OCI-LY7 (cell line): ENCODE results near the gene ZNF649. TPM values are rescaled to one million over a fixed set of nuclear protein-coding genes. Genes with fewer than 3 reads are reported as not detected.

Source experiments
- BruUV-seq: library from RNA; stranded (reverse); fragments of 400-500 nt; replicated peaks from 2 replicates; lab custom pipeline; 2021; lab: Mats Ljungman, UMichigan
- CTCF ChIA-PET: fragments of 300-600 bp; sonication (Branson Sonifier 250); formaldehyde crosslinking; loops from one replicate; lab custom pipeline; 2022; ENCODE audit warnings: antibody characterized with exemption; ENCODE audit not compliant: unreplicated experiment; lab: Charles Lee
- POLR2A ChIA-PET: fragments of 300-600 bp; sonication (Branson Sonifier 250); formaldehyde crosslinking; loops from one replicate; lab custom pipeline; 2022; ENCODE audit warnings: antibody characterized with exemption; lab: Charles Lee
- DNase-seq: peaks from one replicate; pipeline ENCODE4 v3.0.0-alpha.2; 2015; ENCODE audit warnings: low spot score
- H2AFZ ChIP-seq: fragments of 200-600 bp; sonication (generic), shearing (Covaris generic); 2 replicates; pipeline ENCODE4 v1.6.1; 2014; ENCODE audit warnings: mild to moderate bottlenecking, antibody characterized with exemption, low read length, moderate library complexity
- H3K27ac ChIP-seq: fragments of 200-600 bp; sonication (generic); 2 replicates; pipeline ENCODE4 v1.5.1; 2014; ENCODE audit warnings: mixed run types, low read depth, mild to moderate bottlenecking, moderate library complexity, low read length, inconsistent platforms; ENCODE audit not compliant: poor library complexity, severe bottlenecking
- H3K36me3 ChIP-seq: fragments of 200-600 bp; sonication (generic); 2 replicates; pipeline ENCODE4 v1.6.1; 2014; ENCODE audit warnings: mild to moderate bottlenecking, antibody characterized with exemption, low read length, moderate library complexity, mixed read lengths; ENCODE audit not compliant: insufficient read depth
- H3K4me1 ChIP-seq: fragments of 200-600 bp; sonication (generic); 2 replicates; pipeline ENCODE4 v1.5.1; 2014; ENCODE audit warnings: mild to moderate bottlenecking, low read length; ENCODE audit not compliant: insufficient read depth, poor library complexity, severe bottlenecking
- H3K4me2 ChIP-seq: fragments of 200-600 bp; sonication (generic); 2 replicates; pipeline ENCODE4 v1.6.1; 2014; ENCODE audit warnings: mild to moderate bottlenecking, low read length
- H3K4me3 ChIP-seq: fragments of 200-600 bp; sonication (generic); 2 replicates; pipeline ENCODE4 v1.5.1; 2014; ENCODE audit warnings: mild to moderate bottlenecking, low read depth, low read length; ENCODE audit not compliant: poor library complexity, severe bottlenecking
- H3K79me2 ChIP-seq: fragments of 200-600 bp; sonication (generic); 2 replicates; pipeline ENCODE4 v1.6.1; 2016; ENCODE audit warnings: low read depth, mild to moderate bottlenecking, low read length, moderate library complexity, mixed read lengths; ENCODE audit not compliant: insufficient read depth
- H3K9me2 ChIP-seq: fragments of 200-600 bp; sonication (generic); 2 replicates; pipeline ENCODE4 v1.6.1; 2016; ENCODE audit warnings: mild to moderate bottlenecking, low read length, mixed read lengths; ENCODE audit not compliant: insufficient read depth
- H3K9me3 ChIP-seq: fragments of 200-600 bp; sonication (generic); 2 replicates; pipeline ENCODE4 v1.6.1; 2014; ENCODE audit warnings: mild to moderate bottlenecking, mixed run types, low read length, mixed read lengths
- H4K20me1 ChIP-seq: fragments of 200-600 bp; sonication (generic); 2 replicates; pipeline ENCODE4 v1.6.1; 2014; ENCODE audit warnings: mild to moderate bottlenecking, antibody characterized with exemption, low read length, moderate library complexity, mixed read lengths; ENCODE audit not compliant: insufficient read depth
- EZH2phosphoT487 ChIP-seq: fragments of 200-600 bp; sonication (generic); IDR thresholded peaks from 2 replicates; pipeline ENCODE4 v1.6.1; 2018; ENCODE audit warnings: low read depth, borderline replicate concordance, mild to moderate bottlenecking, mixed run types, antibody characterized with exemption, low read length, moderate library complexity, mixed read lengths
- intact Hi-C: fragments of 100-400 bp; cut with micrococcal nuclease; formaldehyde crosslinking; loops from one replicate; pipeline ENCODE4 v1.10.0; 2022; ENCODE audit not compliant: unreplicated experiment
- total RNA-seq, 2 experiments: library from RNA; depleted of rRNA in 1 of 2; stranded (reverse); fragments of >200 nt in 1 of 2; shearing (Covaris generic) in 1 of 2; gene quantifications; 2 replicates each; pipeline ENCODE4 v1.2.3, GENCODE V29; 2014 to 2022
- TF ChIP-seq, protein P1 (sequence below): fragments of 200-600 bp; sonication (generic); conservative IDR thresholded peaks from 2 replicates; pipeline ENCODE4 v1.5.1; 2014; ENCODE audit warnings: mild to moderate bottlenecking, antibody characterized with exemption, low read length, moderate library complexity, mixed read lengths

ZNF649 gene
- total RNA-seq, 2 experiments from 2014 or later, result 2.4 to 5.9 TPM

DNA sequence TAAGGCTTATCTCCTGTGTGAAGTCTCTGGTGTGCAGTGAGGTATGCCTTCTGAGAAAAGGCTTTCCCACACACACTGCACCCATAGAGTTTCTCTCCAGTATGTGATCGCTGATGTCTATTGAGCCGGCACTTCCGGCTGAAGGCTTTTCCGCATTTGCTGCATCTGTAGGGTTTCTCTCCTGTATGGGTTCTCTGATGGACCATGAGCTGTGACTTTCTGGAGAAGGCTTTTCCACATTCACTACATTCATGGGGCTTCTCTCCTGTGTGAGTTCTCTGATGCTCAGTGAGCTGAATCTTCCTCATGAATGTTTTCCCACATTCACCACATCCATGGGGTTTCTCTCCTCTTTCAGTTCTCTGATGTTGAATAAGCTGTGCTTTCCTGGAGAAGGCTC, 31.7 kb downstream of the ZNF649 start:
- Histone ChIP-seq H3K9me3 (peaks cover 8% of the 10 kb centered on the region), H3K9me2 (no peaks in the 10 kb centered on the region), H3K4me1 (no peaks in the 10 kb centered on the region), H3K4me3 (no peak overlapping the region), H3K4me2 (no peak overlapping the region), H4K20me1 (no peaks in the 10 kb centered on the region), H3K79me2 (no peaks in the 10 kb centered on the region), H2AFZ (no peak overlapping the region), H3K36me3 (peaks cover 43% of the 10 kb centered on the region), H3K27ac (no peak overlapping the region)
- ChIA-PET POLR2A (no interaction called here), CTCF (no interaction called here)
- BruUV-seq, result no TSS peak
- intact Hi-C loops, result no loop called here
- DNase-seq, result no peak
- no peak for TF ChIP-seq EZH2phosphoT487
- TF ChIP-seq, protein P1, sequence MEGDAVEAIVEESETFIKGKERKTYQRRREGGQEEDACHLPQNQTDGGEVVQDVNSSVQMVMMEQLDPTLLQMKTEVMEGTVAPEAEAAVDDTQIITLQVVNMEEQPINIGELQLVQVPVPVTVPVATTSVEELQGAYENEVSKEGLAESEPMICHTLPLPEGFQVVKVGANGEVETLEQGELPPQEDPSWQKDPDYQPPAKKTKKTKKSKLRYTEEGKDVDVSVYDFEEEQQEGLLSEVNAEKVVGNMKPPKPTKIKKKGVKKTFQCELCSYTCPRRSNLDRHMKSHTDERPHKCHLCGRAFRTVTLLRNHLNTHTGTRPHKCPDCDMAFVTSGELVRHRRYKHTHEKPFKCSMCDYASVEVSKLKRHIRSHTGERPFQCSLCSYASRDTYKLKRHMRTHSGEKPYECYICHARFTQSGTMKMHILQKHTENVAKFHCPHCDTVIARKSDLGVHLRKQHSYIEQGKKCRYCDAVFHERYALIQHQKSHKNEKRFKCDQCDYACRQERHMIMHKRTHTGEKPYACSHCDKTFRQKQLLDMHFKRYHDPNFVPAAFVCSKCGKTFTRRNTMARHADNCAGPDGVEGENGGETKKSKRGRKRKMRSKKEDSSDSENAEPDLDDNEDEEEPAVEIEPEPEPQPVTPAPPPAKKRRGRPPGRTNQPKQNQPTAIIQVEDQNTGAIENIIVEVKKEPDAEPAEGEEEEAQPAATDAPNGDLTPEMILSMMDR, result no peak

DNA sequence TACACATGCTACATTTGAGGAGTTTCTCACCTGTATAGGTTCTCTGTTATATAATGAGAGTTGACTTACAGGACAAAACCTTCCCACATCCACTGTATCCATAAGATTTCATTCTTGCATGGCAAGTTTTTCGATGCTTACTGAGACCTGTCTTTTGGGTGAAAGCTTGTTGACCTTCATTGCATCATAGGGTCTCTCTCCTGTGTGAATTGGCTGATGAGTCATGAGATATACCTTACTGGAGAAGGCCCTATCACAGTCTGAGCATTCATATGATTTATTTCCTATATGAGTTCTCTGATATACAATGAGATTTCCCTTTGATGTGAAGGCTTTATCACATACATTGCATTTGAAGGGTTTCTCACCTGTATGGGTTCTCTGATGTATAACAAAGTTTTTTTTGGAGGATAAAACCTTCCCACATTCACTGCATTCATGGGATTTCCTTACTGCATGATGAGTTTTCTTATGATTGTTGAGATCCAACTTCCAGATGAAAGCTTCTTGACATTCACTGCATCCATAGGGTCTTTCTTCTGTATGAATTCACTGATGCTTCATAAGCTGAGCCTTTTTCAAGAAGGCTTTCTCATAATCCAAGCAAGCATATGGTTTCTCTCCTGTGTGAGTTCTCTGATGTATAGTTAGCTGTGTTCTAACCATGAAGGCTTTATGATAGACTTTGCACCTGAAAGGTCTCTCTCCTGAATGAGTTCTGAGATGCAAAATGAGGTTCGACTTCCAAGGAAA, 42.8 kb downstream of the ZNF649 start:
- intact Hi-C loops, result no loop called here
- H3K36me3 ChIP-seq, result peaks cover 4% of the 10 kb centered on the region; the same call in 1 of the 2 replicates
- POLR2A ChIA-PET, result no interaction called here
- H3K9me2 ChIP-seq, result no peaks in the 10 kb centered on the region
- no peaks in the 10 kb centered on the region for H4K20me1 ChIP-seq
- H3K27ac ChIP-seq, result no peak overlapping the region
- no peak overlapping the region for H2AFZ ChIP-seq
- TF ChIP-seq, protein P1, result no peak
- TF ChIP-seq EZH2phosphoT487, result no peak
- no TSS peak for BruUV-seq
- CTCF ChIA-PET, result no interaction called here
- H3K4me2 ChIP-seq, result no peak overlapping the region
- no peaks in the 10 kb centered on the region for H3K79me2 ChIP-seq
- no peak for DNase-seq
- peaks cover 40% of the 10 kb centered on the region for H3K9me3 ChIP-seq
- H3K4me1 ChIP-seq, result no peaks in the 10 kb centered on the region
- H3K4me3 ChIP-seq, result no peak overlapping the region

Other genes with a start within 250 kb of the ZNF649 start
- gene SPACA6, start 211.7 kb downstream of the ZNF649 start, total RNA-seq (2014; rRNA removed; shearing (Covaris generic)), result 5.9 and 12.5 TPM in 2 replicates
- 2.5 and 5.1 TPM in 2 replicates for gene SPACA6, start 211.7 kb downstream of the ZNF649 start, total RNA-seq (2022)
- not detected in 2 replicates for gene HAS1, start 181.0 kb downstream of the ZNF649 start, total RNA-seq (2014; rRNA removed; shearing (Covaris generic))
- gene HAS1, start 181.0 kb downstream of the ZNF649 start, total RNA-seq (2022), result not detected in 2 replicates
- gene FPR1, start 153.1 kb downstream of the ZNF649 start, total RNA-seq (2014; rRNA removed; shearing (Covaris generic)), result not detected in 2 replicates
- gene FPR1, start 153.1 kb downstream of the ZNF649 start, total RNA-seq (2022), result not detected in 2 replicates
- not detected in 2 replicates for gene FPR2, start 143.8 kb downstream of the ZNF649 start, total RNA-seq (2014; rRNA removed; shearing (Covaris generic))
- not detected in 2 replicates for gene FPR2, start 143.8 kb downstream of the ZNF649 start, total RNA-seq (2022)
- not detected in 2 replicates for gene FPR3, start 109.9 kb downstream of the ZNF649 start, total RNA-seq (2014; rRNA removed; shearing (Covaris generic))
- not detected in 2 replicates for gene FPR3, start 109.9 kb downstream of the ZNF649 start, total RNA-seq (2022)
- gene ZNF577, start 17.1 kb downstream of the ZNF649 start, total RNA-seq (2014; rRNA removed; shearing (Covaris generic)), result 9.6 and 10.0 TPM in 2 replicates
- gene ZNF577, start 17.1 kb downstream of the ZNF649 start, total RNA-seq (2022), result 2.0 and 3.3 TPM in 2 replicates
- gene ZNF613, start 22.5 kb upstream of the ZNF649 start, total RNA-seq (2014; rRNA removed; shearing (Covaris generic)), result 4.6 and 10.0 TPM in 2 replicates
- gene ZNF613, start 22.5 kb upstream of the ZNF649 start, total RNA-seq (2022), result 3.9 and 4.5 TPM in 2 replicates
- 3.1 and 5.2 TPM in 2 replicates for gene ZNF350, start 81.8 kb upstream of the ZNF649 start, total RNA-seq (2014; rRNA removed; shearing (Covaris generic))
- 4.9 and 6.2 TPM in 2 replicates for gene ZNF350, start 81.8 kb upstream of the ZNF649 start, total RNA-seq (2022)
- gene ZNF615, start 103.2 kb upstream of the ZNF649 start, total RNA-seq (2014; rRNA removed; shearing (Covaris generic)), result 0.03 TPM in 1 of 2 replicates, not detected in the other
- not detected in 2 replicates for gene ZNF615, start 103.2 kb upstream of the ZNF649 start, total RNA-seq (2022)
- gene ZNF614, start 123.4 kb upstream of the ZNF649 start, total RNA-seq (2014; rRNA removed; shearing (Covaris generic)), result 10.0 and 11.2 TPM in 2 replicates
- 8.9 and 9.0 TPM in 2 replicates for gene ZNF614, start 123.4 kb upstream of the ZNF649 start, total RNA-seq (2022)
- not detected in 2 replicates for gene ZNF432, start 143.8 kb upstream of the ZNF649 start, total RNA-seq (2014; rRNA removed; shearing (Covaris generic))
- gene ZNF432, start 143.8 kb upstream of the ZNF649 start, total RNA-seq (2022), result not detected in 2 replicates
- gene ZNF841, start 190.7 kb upstream of the ZNF649 start, total RNA-seq (2014; rRNA removed; shearing (Covaris generic)), result not detected in 2 replicates
- gene ZNF841, start 190.7 kb upstream of the ZNF649 start, total RNA-seq (2022), result not detected in 2 replicates
- 3.8 and 5.2 TPM in 2 replicates for gene ZNF616, start 234.9 kb upstream of the ZNF649 start, total RNA-seq (2014; rRNA removed; shearing (Covaris generic))
- gene ZNF616, start 234.9 kb upstream of the ZNF649 start, total RNA-seq (2022), result 7.1 and 7.2 TPM in 2 replicates